GM23338 (cell line): ENCODE data around the gene AP5M1. TPM values are rescaled to one million over a fixed set of nuclear protein-coding genes. Genes with fewer than 3 reads are reported as not detected.

ENCODE experiments used
- ATAC-seq: fragments of 200-7000 bp; cut with Tn5 transposase; 3 replicates; pipeline ENCODE4 v1.9.1; 2020
- DNase-seq: peaks from one replicate; pipeline ENCODE4 v3.0.0-alpha.2; 2015; ENCODE audit warnings: low spot score
- H2AFZ ChIP-seq: fragments of 200-600 bp; sonication (generic); 2 replicates; pipeline ENCODE4 v1.8.0; 2016; ENCODE audit warnings: antibody characterized with exemption, mild to moderate bottlenecking, moderate library complexity
- H3F3A ChIP-seq: fragments of 200-600 bp; sonication (generic); replicated peaks from 2 replicates; pipeline ENCODE4 v1.8.0; 2017; ENCODE audit warnings: antibody characterized with exemption, mixed run types, low read depth
- H3K27ac ChIP-seq: fragments of 200-600 bp; sonication (generic); 2 replicates; pipeline ENCODE4 v1.6.1; 2016; ENCODE audit warnings: low read depth
- H3K27me3 ChIP-seq: fragments of 200-600 bp; sonication (generic); 2 replicates; pipeline ENCODE4 v1.8.0; 2016; ENCODE audit warnings: mild to moderate bottlenecking, mixed run types, moderate library complexity; ENCODE audit not compliant: insufficient read depth
- H3K36me3 ChIP-seq: fragments of 200-600 bp; sonication (generic); 2 replicates; pipeline ENCODE4 v1.8.0; 2016; ENCODE audit warnings: mild to moderate bottlenecking; ENCODE audit not compliant: insufficient read depth
- H3K4me1 ChIP-seq: fragments of 200-600 bp; sonication (generic); 2 replicates; pipeline ENCODE4 v1.8.0; 2016; ENCODE audit warnings: mild to moderate bottlenecking, moderate library complexity; ENCODE audit not compliant: insufficient read depth
- H3K4me2 ChIP-seq: fragments of 200-600 bp; sonication (generic); 2 replicates; pipeline ENCODE4 v1.7.1; 2017; ENCODE audit warnings: mixed run types
- H3K4me3 ChIP-seq: fragments of 200-600 bp; sonication (generic); 2 replicates; pipeline ENCODE4 v1.6.1; 2016; ENCODE audit warnings: mixed run types
- H3K79me2 ChIP-seq: fragments of 200-600 bp; sonication (generic); replicated peaks from 2 replicates; pipeline ENCODE4 v1.8.0; 2017; ENCODE audit warnings: mild to moderate bottlenecking; ENCODE audit not compliant: insufficient read depth
- H3K9me2 ChIP-seq: fragments of 200-600 bp; sonication (generic); 2 replicates; pipeline ENCODE4 v1.8.0; 2017; ENCODE audit not compliant: insufficient read depth
- H4K20me1 ChIP-seq: fragments of 200-600 bp; sonication (generic); replicated peaks from 2 replicates; pipeline ENCODE4 v1.8.0; 2017; ENCODE audit warnings: mild to moderate bottlenecking; ENCODE audit not compliant: insufficient read depth
- H3K27ac Mint-ChIP-seq: 2 replicates; pipeline ENCODE4 v1.8.0; 2020; ENCODE audit warnings: inconsistent platforms, mild to moderate bottlenecking, moderate library complexity, mixed read lengths
- H3K27me3 Mint-ChIP-seq: 3 replicates; pipeline ENCODE4 v1.8.0; 2022; ENCODE audit warnings: low read depth, mild to moderate bottlenecking, moderate library complexity, mixed read lengths, inconsistent platforms; ENCODE audit not compliant: insufficient read depth, poor library complexity
- H3K36me3 Mint-ChIP-seq: 3 replicates; pipeline ENCODE4 v1.8.0; 2021; ENCODE audit warnings: low read depth, mild to moderate bottlenecking, inconsistent platforms, moderate library complexity, mixed read lengths
- H3K4me1 Mint-ChIP-seq: 3 replicates; pipeline ENCODE4 v1.8.0; 2020; ENCODE audit warnings: mild to moderate bottlenecking, inconsistent platforms, mixed read lengths
- H3K4me3 Mint-ChIP-seq: 3 replicates; pipeline ENCODE4 v1.8.0; 2021; ENCODE audit warnings: moderate library complexity, mild to moderate bottlenecking, inconsistent platforms, mixed read lengths
- H3K9me3 Mint-ChIP-seq: 3 replicates; pipeline ENCODE4 v1.8.0; 2020; ENCODE audit warnings: moderate library complexity, mild to moderate bottlenecking, inconsistent platforms, mixed read lengths
- CREB1 ChIP-seq: fragments of 250-450 bp; sonication (Bioruptor Pico); IDR thresholded peaks from 2 replicates; pipeline ENCODE4 v1.5.0; 2020; ENCODE audit warnings: low read depth, mild to moderate bottlenecking, moderate library complexity
- EZH2 ChIP-seq: fragments of 200-600 bp; sonication (generic); IDR thresholded peaks from one replicate; pipeline ENCODE4 v1.8.0; 2017; ENCODE audit warnings: antibody characterized with exemption, mild to moderate bottlenecking, low read depth; ENCODE audit not compliant: unreplicated experiment
- EZH2phosphoT487 ChIP-seq: fragments of 200-600 bp; sonication (generic); IDR thresholded peaks from one replicate; pipeline ENCODE4 v1.8.1; 2018; ENCODE audit warnings: antibody characterized with exemption; ENCODE audit not compliant: unreplicated experiment
- JUNB ChIP-seq: IDR thresholded peaks from one replicate; pipeline ENCODE4 v1.6.1; 2016; ENCODE audit warnings: antibody characterized with exemption; ENCODE audit not compliant: unreplicated experiment
- NANOG ChIP-seq: IDR thresholded peaks from 2 replicates; pipeline ENCODE4 v1.6.1; 2016; ENCODE audit warnings: antibody characterized with exemption, borderline replicate concordance
- POLR2AphosphoS5 ChIP-seq: IDR thresholded peaks from 2 replicates; pipeline ENCODE4 v1.6.1; 2016; ENCODE audit warnings: antibody characterized with exemption, low read depth
- STAT1 ChIP-seq: IDR thresholded peaks from one replicate; pipeline ENCODE4 v1.6.1; 2016; ENCODE audit warnings: antibody characterized with exemption; ENCODE audit not compliant: unreplicated experiment
- ZNF331 ChIP-seq: fragments of 250-450 bp; sonication (Bioruptor Pico); IDR thresholded peaks from 2 replicates; pipeline ENCODE4 v1.5.0; 2020; ENCODE audit warnings: low read depth, mild to moderate bottlenecking, moderate library complexity
- polyA plus RNA-seq: library from polyadenylated mRNA; unstranded; fragments of >200 nt; fragmentation: Nextera tagmentation; extraction: Ambion mirVana; gene quantifications from 2 replicates; pipeline ENCODE4 v1.2.1, GENCODE V29; 2016
- total RNA-seq: library from RNA; depleted of rRNA; stranded (reverse); fragments of >200 nt; shearing (Covaris generic); gene quantifications from 2 replicates; pipeline ENCODE4 v1.2.3, GENCODE V29; 2014
- TF ChIP-seq, protein P1 (sequence below): IDR thresholded peaks from one replicate; pipeline ENCODE4 v1.6.1; 2018; ENCODE audit warnings: antibody characterized with exemption; ENCODE audit not compliant: unreplicated experiment
- TF ChIP-seq, protein P2 (sequence below): fragments of 250-450 bp; sonication (Bioruptor Pico); IDR thresholded peaks from 2 replicates; pipeline ENCODE4 v1.5.0; 2020; ENCODE audit warnings: mild to moderate bottlenecking, moderate library complexity
- TF ChIP-seq, protein P3 (sequence below): IDR thresholded peaks from 2 replicates; pipeline ENCODE4 v1.6.1; 2016; ENCODE audit warnings: antibody characterized with exemption
- TF ChIP-seq, protein P4 (sequence below), 2 experiments: fragments of 200-600 bp in 1 of 2; sonication (generic) in 1 of 2; conservative IDR thresholded peaks; 2 replicates each; pipeline versions ENCODE4 v1.5.1 to v1.6.1; 2016 to 2017; ENCODE audit warnings: antibody characterized with exemption in 2 of 2, low read depth in 2 of 2, mild to moderate bottlenecking in 2 of 2, moderate library complexity in 1 of 2

Gene AP5M1
- total and polyA plus RNA-seq, 2 experiments from 2014 or later: 27.2 to 43.7 TPM

DNA sequence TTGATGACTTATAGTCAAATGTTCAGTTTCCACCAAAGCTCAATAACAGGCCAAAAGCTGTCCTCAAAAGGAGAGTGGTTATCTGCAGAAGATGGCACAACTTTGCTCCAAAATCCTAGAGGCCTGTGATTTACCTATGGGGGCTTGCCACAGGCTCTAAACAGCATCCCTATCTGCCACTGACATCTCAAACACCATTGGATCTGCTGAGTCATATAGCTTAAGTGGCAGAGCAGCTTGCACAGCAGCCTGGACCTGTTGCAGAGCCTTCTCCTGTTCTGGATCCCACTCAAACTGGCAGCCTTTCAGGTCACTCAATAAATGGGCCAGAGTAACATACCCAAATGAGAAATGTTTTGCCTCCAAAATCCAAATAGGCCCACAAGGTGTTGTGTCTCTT, 61.1 kb downstream of the AP5M1 start:
- Mint-ChIP-seq H3K4me3 (no peak overlapping the region), H3K9me3 (peaks cover 28% of the 10 kb centered on the region), H3K27me3 (peaks cover 2% of the 10 kb centered on the region), H3K27ac (no peak overlapping the region), H3K36me3 (peaks cover 25% of the 10 kb centered on the region), H3K4me1 (no peaks in the 10 kb centered on the region)
- Histone ChIP-seq H3K27me3 (no peaks in the 10 kb centered on the region), H3F3A (no peaks in the 10 kb centered on the region), H4K20me1 (no peaks in the 10 kb centered on the region), H3K9me2 (0 out of 2 replicates have a peak, but pooled peaks cover 4% of the 10 kb centered on the region), H2AFZ (no peak overlapping the region), H3K36me3 (no peaks in the 10 kb centered on the region), H3K27ac (no peak overlapping the region), H3K4me2 (no peak overlapping the region), H3K4me1 (no peaks in the 10 kb centered on the region), H3K79me2 (no peaks in the 10 kb centered on the region), H3K4me3 (no peak overlapping the region)
- TF ChIP-seq EZH2phosphoT487 (no peak), CREB1 (CRISPR knock-in tag) (no peak), STAT1 (no peak), ZNF331 (CRISPR knock-in tag) (no peak), JUNB (no peak), POLR2AphosphoS5 (no peak), EZH2 (no peak), NANOG (no peak)
- TF ChIP-seq, protein P1, sequence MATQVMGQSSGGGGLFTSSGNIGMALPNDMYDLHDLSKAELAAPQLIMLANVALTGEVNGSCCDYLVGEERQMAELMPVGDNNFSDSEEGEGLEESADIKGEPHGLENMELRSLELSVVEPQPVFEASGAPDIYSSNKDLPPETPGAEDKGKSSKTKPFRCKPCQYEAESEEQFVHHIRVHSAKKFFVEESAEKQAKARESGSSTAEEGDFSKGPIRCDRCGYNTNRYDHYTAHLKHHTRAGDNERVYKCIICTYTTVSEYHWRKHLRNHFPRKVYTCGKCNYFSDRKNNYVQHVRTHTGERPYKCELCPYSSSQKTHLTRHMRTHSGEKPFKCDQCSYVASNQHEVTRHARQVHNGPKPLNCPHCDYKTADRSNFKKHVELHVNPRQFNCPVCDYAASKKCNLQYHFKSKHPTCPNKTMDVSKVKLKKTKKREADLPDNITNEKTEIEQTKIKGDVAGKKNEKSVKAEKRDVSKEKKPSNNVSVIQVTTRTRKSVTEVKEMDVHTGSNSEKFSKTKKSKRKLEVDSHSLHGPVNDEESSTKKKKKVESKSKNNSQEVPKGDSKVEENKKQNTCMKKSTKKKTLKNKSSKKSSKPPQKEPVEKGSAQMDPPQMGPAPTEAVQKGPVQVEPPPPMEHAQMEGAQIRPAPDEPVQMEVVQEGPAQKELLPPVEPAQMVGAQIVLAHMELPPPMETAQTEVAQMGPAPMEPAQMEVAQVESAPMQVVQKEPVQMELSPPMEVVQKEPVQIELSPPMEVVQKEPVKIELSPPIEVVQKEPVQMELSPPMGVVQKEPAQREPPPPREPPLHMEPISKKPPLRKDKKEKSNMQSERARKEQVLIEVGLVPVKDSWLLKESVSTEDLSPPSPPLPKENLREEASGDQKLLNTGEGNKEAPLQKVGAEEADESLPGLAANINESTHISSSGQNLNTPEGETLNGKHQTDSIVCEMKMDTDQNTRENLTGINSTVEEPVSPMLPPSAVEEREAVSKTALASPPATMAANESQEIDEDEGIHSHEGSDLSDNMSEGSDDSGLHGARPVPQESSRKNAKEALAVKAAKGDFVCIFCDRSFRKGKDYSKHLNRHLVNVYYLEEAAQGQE: no peak
- TF ChIP-seq, protein P2, sequence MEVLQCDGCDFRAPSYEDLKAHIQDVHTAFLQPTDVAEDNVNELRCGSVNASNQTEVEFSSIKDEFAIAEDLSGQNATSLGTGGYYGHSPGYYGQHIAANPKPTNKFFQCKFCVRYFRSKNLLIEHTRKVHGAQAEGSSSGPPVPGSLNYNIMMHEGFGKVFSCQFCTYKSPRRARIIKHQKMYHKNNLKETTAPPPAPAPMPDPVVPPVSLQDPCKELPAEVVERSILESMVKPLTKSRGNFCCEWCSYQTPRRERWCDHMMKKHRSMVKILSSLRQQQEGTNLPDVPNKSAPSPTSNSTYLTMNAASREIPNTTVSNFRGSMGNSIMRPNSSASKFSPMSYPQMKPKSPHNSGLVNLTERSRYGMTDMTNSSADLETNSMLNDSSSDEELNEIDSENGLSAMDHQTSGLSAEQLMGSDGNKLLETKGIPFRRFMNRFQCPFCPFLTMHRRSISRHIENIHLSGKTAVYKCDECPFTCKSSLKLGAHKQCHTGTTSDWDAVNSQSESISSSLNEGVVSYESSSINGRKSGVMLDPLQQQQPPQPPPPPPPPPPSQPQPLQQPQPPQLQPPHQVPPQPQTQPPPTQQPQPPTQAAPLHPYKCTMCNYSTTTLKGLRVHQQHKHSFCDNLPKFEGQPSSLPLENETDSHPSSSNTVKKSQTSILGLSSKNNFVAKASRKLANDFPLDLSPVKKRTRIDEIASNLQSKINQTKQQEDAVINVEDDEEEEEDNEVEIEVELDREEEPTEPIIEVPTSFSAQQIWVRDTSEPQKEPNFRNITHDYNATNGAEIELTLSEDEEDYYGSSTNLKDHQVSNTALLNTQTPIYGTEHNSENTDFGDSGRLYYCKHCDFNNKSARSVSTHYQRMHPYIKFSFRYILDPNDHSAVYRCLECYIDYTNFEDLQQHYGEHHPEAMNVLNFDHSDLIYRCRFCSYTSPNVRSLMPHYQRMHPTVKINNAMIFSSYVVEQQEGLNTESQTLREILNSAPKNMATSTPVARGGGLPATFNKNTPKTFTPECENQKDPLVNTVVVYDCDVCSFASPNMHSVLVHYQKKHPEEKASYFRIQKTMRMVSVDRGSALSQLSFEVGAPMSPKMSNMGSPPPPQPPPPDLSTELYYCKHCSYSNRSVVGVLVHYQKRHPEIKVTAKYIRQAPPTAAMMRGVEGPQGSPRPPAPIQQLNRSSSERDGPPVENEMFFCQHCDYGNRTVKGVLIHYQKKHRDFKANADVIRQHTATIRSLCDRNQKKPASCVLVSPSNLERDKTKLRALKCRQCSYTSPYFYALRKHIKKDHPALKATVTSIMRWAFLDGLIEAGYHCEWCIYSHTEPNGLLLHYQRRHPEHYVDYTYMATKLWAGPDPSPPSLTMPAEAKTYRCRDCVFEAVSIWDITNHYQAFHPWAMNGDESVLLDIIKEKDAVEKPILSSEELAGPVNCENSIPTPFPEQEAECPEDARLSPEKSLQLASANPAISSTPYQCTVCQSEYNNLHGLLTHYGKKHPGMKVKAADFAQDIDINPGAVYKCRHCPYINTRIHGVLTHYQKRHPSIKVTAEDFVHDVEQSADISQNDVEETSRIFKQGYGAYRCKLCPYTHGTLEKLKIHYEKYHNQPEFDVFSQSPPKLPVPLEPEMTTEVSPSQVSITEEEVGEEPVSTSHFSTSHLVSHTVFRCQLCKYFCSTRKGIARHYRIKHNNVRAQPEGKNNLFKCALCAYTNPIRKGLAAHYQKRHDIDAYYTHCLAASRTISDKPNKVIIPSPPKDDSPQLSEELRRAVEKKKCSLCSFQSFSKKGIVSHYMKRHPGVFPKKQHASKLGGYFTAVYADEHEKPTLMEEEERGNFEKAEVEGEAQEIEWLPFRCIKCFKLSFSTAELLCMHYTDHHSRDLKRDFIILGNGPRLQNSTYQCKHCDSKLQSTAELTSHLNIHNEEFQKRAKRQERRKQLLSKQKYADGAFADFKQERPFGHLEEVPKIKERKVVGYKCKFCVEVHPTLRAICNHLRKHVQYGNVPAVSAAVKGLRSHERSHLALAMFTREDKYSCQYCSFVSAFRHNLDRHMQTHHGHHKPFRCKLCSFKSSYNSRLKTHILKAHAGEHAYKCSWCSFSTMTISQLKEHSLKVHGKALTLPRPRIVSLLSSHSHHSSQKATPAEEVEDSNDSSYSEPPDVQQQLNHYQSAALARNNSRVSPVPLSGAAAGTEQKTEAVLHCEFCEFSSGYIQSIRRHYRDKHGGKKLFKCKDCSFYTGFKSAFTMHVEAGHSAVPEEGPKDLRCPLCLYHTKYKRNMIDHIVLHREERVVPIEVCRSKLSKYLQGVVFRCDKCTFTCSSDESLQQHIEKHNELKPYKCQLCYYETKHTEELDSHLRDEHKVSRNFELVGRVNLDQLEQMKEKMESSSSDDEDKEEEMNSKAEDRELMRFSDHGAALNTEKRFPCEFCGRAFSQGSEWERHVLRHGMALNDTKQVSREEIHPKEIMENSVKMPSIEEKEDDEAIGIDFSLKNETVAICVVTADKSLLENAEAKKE (CRISPR knock-in tag): no peak
- TF ChIP-seq, protein P3, sequence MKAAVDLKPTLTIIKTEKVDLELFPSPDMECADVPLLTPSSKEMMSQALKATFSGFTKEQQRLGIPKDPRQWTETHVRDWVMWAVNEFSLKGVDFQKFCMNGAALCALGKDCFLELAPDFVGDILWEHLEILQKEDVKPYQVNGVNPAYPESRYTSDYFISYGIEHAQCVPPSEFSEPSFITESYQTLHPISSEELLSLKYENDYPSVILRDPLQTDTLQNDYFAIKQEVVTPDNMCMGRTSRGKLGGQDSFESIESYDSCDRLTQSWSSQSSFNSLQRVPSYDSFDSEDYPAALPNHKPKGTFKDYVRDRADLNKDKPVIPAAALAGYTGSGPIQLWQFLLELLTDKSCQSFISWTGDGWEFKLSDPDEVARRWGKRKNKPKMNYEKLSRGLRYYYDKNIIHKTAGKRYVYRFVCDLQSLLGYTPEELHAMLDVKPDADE: no peak
- TF ChIP-seq, protein P4, sequence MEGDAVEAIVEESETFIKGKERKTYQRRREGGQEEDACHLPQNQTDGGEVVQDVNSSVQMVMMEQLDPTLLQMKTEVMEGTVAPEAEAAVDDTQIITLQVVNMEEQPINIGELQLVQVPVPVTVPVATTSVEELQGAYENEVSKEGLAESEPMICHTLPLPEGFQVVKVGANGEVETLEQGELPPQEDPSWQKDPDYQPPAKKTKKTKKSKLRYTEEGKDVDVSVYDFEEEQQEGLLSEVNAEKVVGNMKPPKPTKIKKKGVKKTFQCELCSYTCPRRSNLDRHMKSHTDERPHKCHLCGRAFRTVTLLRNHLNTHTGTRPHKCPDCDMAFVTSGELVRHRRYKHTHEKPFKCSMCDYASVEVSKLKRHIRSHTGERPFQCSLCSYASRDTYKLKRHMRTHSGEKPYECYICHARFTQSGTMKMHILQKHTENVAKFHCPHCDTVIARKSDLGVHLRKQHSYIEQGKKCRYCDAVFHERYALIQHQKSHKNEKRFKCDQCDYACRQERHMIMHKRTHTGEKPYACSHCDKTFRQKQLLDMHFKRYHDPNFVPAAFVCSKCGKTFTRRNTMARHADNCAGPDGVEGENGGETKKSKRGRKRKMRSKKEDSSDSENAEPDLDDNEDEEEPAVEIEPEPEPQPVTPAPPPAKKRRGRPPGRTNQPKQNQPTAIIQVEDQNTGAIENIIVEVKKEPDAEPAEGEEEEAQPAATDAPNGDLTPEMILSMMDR (conservative IDR thresholded peaks at IDR 0.05; ENCODE audit: low read depth in 2 of 2): no peak
- no peak for DNase-seq
- no peak for ATAC-seq
